ENCODE measurements around the gene E2F6. TPM values are rescaled to one million over a fixed set of nuclear protein-coding genes. Genes with fewer than 3 reads are reported as not detected.

Gene E2F6
- total and polyA plus RNA-seq, 9 of the 15 experiments (the other 6 are each of a cell fraction or from before 2014, with no cell fraction given), result 13.6 to 33.9 (median 26.1) TPM

- TF ChIP-seq ZNF668 (CRISPR knock-in tag; IDR thresholded peaks at IDR 0.05) (no peak), CHCHD3 (CRISPR knock-in tag; IDR thresholded peaks at IDR 0.05) (no peak), MNT (conservative IDR thresholded peaks at IDR 0.05) (peak; percentile 78 to 91), GTF2B (IDR thresholded peaks at IDR 0.05; ENCODE audit: extremely low read depth, insufficient read length) (no peak), E2F5 (CRISPR knock-in tag; IDR thresholded peaks at IDR 0.05) (peak; percentile 98), ASH1L (IDR thresholded peaks at IDR 0.05; ENCODE audit: borderline replicate concordance, low read depth, partially characterized antibody) (peak; percentile 40), GABPA (tag; conservative IDR thresholded peaks at IDR 0.05; ENCODE audit: low read depth) (peak; percentile 68), SFPQ (IDR thresholded peaks at IDR 0.05; ENCODE audit: low read depth, low read length) (no peak), FIP1L1 (IDR thresholded peaks at IDR 0.05; ENCODE audit: low read depth, low read length, poor library complexity, severe bottlenecking) (peak; percentile 88), CC2D1A (IDR thresholded peaks at IDR 0.05) (0 out of 2 replicates have a peak, but pooled peaks have one; percentile 9), CBFA2T2 (conservative IDR thresholded peaks at IDR 0.05) (peak; percentile 8), ZNF592 (IDR thresholded peaks at IDR 0.05) (peak; percentile 97), ZNF778 (CRISPR knock-in tag; IDR thresholded peaks at IDR 0.05) (no peak), ETS2 (tag; IDR thresholded peaks at IDR 0.05; ENCODE audit: borderline replicate concordance, poor library complexity, severe bottlenecking) (no peak), MCM2 (IDR thresholded peaks at IDR 0.05; ENCODE audit: low read depth) (no peak), GATA2 (CRISPR knock-in tag; IDR thresholded peaks at IDR 0.05) (0 out of 2 replicates have a peak, but pooled peaks have one; percentile 41), MYNN (IDR thresholded peaks at IDR 0.05) (0 out of 2 replicates have a peak, but pooled peaks have one; percentile 56), MYNN (CRISPR knock-in tag; IDR thresholded peaks at IDR 0.05) (no peak)
Observed at GRCh38 chr2:11465485-11466306, at the start of gene E2F6 (continued).

Data from K562 (cell line).